ENCODE measurements around the gene MMS19.

Gene MMS19

DNA sequence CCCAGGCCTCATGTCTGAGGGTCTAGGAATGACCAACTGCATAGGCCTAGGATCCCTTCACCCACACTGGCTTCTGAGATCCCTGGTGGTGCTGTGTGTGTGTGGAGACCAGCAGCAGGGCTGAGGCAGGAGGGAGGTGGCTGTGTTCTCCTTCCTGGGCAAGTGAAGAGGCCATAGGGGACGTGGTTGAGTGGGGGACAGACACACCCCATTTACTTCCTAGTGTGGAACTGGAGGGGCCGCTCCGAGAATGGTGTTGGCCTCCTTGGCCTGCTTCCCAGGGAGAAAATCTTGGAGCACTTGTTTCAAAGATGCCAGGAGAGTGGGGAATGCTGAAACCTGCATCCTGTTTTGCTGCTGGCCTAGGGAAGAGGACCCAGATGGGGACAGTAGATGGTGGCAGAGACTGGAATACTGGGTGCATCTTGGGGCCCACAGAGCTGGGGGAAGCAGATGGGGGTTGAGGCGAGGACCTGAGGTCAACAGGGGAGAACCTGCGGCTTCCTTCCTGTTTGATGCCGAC is 19.6 kb upstream of the MMS19 start:
- in situ Hi-C loops (cut with MboI; ENCODE audit: low sequenced_read_pairs), result no loop called here
- Histone ChIP-seq H3K27me3 (ENCODE audit: low read depth) (no peaks in the 10 kb centered on the region), H3K4me1 (peaks cover 14% of the 10 kb centered on the region), H3K4me3 (no peak overlapping the region), H3K36me3 (replicated peaks) (no peaks in the 10 kb centered on the region), H3K9me3 (no peaks in the 10 kb centered on the region)
- no peak for DNase-seq (ENCODE audit: low spot score in 2 of 2)

DNA sequence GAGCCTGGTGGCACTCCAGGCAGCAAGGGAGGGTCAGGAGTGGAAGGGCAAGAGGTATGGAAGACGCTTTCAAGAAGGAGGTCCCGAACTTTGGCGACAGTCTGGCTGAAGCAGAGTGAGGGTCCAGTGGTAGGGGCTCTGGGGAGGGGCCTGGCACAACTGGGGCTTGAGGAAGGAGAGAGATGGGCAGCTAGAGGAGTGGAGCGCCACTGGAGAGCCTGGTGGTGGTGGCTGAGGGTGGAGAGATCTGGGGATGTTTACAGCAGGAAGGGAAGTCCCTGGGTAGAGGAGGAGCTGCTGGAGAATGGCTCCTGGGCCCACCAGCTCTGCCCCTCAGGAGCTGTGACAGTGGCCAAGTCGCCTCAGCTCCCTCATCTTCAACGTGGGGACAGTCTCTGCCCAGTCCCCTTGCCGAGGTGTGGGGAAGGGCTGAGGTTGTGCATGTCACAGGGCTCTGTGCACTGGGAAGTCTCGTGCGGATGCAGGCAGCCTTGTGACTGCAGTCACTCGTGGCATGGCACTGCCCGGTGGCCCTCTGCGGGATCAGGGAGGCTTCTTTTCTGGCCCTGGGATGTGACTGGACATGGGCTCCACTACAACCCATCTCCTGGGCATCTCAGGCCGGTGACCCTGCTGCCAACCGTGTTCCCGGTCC is 19.0 kb upstream of the MMS19 start:
- no peaks in the 10 kb centered on the region for H3K36me3 ChIP-seq (replicated peaks)
- in situ Hi-C loops (cut with MboI; ENCODE audit: low sequenced_read_pairs), result no loop called here
- H3K9me3 ChIP-seq, result no peaks in the 10 kb centered on the region
- H3K27me3 ChIP-seq (ENCODE audit: low read depth), result no peaks in the 10 kb centered on the region
- H3K4me1 ChIP-seq, result peaks cover 14% of the 10 kb centered on the region
- no peak overlapping the region for H3K4me3 ChIP-seq
- no peak for DNase-seq (ENCODE audit: low spot score in 2 of 2)

DNA sequence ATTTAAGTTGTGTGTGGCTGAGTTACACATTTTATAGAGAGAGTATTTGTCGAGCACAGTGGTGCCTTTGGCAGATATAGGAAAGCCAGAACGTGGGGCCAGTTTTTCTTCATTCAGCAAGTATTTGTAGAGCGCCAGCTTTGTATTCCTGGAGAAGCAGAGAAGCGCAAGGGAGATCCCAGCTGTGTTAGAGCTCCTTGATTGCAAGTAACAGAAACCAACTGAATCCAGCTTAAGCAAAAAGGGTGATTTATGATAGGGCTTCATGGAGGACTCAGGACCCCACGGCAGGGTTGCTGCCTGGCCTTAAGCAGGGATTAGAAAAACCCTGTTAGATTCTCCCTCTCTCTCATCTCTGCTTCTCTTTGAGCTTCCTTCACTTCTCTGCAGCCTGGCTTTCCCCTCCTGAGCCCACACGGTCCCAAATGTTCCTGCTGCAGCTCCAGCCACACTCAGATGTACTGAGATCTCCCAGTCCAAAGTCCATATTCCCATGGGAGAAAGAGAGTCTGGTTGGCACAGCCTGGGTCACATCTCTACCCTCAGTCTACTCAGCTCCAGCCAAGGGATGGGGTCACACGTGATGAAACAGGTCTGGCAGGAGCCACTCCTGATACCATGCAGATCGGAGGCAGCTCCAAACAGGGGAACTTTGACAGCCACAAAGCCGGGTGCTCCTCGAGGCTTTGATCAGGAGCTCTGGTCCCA is 17.2 kb upstream of the MMS19 start:
- Histone ChIP-seq H3K4me3 (no peak overlapping the region), H3K36me3 (replicated peaks) (no peaks in the 10 kb centered on the region), H3K4me1 (peaks cover 14% of the 10 kb centered on the region), H3K9me3 (no peaks in the 10 kb centered on the region), H3K27me3 (ENCODE audit: low read depth) (no peaks in the 10 kb centered on the region)
- in situ Hi-C loops (cut with MboI; ENCODE audit: low sequenced_read_pairs), result no loop called here
- no peak for DNase-seq (ENCODE audit: low spot score in 2 of 2)

DNA sequence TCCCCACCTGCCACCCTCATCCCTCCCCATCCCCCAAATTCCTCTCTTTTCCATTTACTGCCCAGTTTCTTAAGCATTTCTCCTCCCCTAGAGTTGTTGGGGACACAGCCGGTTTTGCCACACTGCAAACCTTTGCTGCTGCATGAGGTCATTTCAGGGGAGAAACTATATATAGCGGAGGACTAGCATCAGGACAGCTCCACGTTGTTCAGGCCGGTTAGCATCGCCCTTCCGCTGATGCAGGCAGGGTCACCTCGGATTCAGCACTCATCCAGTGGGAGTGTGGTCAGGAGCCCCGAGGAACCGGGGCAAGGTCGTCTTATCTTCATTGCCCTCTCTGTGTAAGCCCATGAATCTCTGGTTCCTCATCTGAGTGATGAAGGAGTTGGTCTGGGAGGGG is 16.1 kb upstream of the MMS19 start:
- in situ Hi-C loops (cut with MboI; ENCODE audit: low sequenced_read_pairs), result no loop called here
- peaks cover 8% of the 10 kb centered on the region for H3K4me1 ChIP-seq
- no peaks in the 10 kb centered on the region for H3K27me3 ChIP-seq (ENCODE audit: low read depth)
- no peak overlapping the region for H3K4me3 ChIP-seq
- no peaks in the 10 kb centered on the region for H3K36me3 ChIP-seq (replicated peaks)
- no peaks in the 10 kb centered on the region for H3K9me3 ChIP-seq
- DNase-seq (ENCODE audit: low spot score in 2 of 2), result no peak

DNA sequence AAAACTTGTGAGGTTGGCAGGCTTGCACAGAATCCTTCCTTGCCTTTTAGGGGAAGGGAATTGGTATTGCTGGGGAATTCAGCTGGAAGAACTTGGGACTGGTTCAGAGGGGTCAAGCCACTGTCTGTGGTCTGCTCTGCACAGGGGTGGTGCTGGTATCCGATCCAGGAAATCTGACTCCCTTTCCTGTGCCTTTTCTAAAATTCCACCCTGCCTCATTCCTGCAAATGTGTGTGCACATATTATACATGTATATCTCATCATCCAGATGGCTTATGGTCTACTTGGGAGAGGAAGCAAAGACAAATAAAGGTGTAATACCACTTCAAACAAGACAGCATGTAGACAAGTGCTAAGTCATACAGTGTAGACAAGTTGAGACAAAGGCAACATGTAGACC is 14.8 kb upstream of the MMS19 start:
- no peak overlapping the region for H3K4me3 ChIP-seq
- no peak for DNase-seq (ENCODE audit: low spot score in 2 of 2)
- in situ Hi-C loops (cut with MboI; ENCODE audit: low sequenced_read_pairs), result no loop called here
- no peaks in the 10 kb centered on the region for H3K4me1 ChIP-seq
- H3K36me3 ChIP-seq (replicated peaks), result no peaks in the 10 kb centered on the region
- H3K9me3 ChIP-seq, result no peaks in the 10 kb centered on the region
- no peaks in the 10 kb centered on the region for H3K27me3 ChIP-seq (ENCODE audit: low read depth)

DNA sequence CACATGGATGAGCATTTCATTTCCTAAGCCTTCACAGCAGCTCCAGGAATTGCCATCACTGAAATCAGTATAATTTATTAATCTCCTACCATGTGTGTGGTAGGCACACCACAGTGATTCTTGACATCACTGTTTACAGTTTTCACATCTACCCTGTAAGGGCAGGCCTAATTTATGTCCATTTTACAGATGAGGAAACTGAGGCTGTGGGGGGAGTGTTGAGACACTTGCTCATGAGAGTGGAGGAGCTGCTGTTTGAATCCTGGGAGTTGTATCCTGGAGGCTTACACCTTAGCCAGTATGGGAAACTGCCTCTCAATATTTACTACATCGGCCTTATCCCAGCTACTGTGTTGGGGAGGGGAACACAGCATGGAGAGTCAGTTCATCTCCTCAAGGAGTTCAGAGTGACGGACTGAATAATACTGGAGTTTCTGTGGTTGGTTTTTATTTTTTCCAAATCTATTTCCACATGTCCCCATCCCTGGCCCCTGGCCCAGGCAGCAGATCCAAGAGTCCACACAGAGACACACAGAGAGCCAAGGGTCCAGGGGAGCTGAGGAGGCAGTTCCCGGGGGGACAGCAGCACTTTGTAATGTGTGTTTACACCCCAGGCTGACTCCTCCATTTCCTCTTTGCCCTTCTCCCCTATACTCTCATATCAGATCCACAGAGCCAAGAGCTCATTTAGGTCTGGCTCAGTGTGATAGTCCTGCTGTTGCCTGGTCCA is 13.7 kb upstream of the MMS19 start:
- DNase-seq (ENCODE audit: low spot score in 2 of 2), result no peak
- no peaks in the 10 kb centered on the region for H3K9me3 ChIP-seq
- H3K4me1 ChIP-seq, result no peaks in the 10 kb centered on the region
- in situ Hi-C loops (cut with MboI; ENCODE audit: low sequenced_read_pairs), result no loop called here
- H3K36me3 ChIP-seq (replicated peaks), result no peaks in the 10 kb centered on the region
- no peaks in the 10 kb centered on the region for H3K27me3 ChIP-seq (ENCODE audit: low read depth)
- H3K4me3 ChIP-seq, result no peak overlapping the region

DNA sequence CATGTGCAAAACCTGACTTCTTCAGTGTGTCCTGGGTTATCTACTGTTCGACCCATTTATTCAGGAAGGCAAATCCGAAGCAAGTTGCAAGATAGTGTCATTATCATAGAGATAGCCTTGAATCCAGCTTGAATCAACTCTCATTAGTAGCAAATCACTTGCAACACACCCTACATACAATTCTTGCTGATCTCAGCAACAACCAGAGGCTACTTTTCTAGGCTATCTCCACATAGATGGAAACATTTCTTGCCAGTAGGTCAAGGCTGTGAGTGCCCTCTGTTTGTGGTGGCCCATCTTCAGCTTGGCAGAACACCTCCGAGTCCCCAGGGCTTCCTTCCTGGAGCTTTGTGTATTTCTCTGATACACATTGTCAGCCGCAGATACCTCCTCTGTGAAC is 12.5 kb upstream of the MMS19 start:
- no peak for DNase-seq (ENCODE audit: low spot score in 2 of 2)
- in situ Hi-C loops (cut with MboI; ENCODE audit: low sequenced_read_pairs), result no loop called here

DNA sequence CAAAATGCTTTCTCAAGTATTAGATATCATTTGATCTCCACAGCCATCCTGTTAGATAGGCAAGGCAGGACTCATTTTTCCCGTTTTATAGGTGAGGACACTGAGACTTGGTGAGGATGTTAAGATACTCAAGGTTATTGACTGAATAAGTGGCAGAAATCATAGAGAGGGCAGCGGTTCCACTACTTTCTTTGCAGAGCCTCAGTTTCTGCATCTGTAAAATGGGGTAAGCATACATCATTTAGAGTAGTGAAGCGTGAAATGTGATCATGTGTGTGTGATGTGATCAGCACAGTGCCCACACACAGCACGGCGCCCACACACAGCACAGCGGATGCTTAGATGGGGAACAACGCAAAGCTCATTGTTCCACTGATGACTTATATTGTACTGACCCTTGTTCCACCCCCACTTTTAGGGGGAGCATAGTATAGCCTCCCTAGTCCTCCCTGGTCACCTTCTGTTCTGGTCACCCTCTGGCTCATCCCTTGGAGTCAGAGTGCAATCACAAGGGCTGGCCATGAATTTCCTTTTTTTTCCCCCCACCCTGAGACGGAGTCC is 11.0 kb upstream of the MMS19 start:
- H3K36me3 ChIP-seq (replicated peaks), result no peaks in the 10 kb centered on the region
- no peak for DNase-seq (ENCODE audit: low spot score in 2 of 2)
- no peaks in the 10 kb centered on the region for H3K9me3 ChIP-seq
- no peak overlapping the region for H3K4me3 ChIP-seq
- in situ Hi-C loops (cut with MboI; ENCODE audit: low sequenced_read_pairs), result no loop called here
- no peaks in the 10 kb centered on the region for H3K4me1 ChIP-seq
- no peaks in the 10 kb centered on the region for H3K27me3 ChIP-seq (ENCODE audit: low read depth)

More for the DNA sequence above, 12.5 kb upstream of the MMS19 start:
- no peaks in the 10 kb centered on the region for H3K9me3 ChIP-seq
- no peaks in the 10 kb centered on the region for H3K4me1 ChIP-seq
- no peaks in the 10 kb centered on the region for H3K27me3 ChIP-seq (ENCODE audit: low read depth)
- no peaks in the 10 kb centered on the region for H3K36me3 ChIP-seq (replicated peaks)
- no peak overlapping the region for H3K4me3 ChIP-seq

DNA sequence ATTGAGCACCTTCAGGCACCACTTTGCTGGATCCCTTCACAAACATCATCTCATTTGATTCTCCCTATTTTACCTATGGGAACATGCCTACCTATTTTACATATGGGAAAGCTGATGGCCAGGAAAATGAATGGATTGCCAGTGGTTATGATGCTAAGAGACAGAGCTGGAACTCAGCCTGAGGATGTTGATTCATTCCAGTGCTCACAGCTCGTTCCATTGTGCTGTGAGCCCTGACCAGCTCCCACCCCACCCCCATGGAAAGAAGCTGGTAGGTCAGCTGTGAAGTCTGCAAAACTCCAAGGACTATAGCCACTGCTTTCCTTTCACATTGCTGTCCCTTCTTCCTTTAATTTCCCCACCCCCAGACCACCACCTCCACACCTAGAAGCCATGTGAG is 10.1 kb upstream of the MMS19 start:
- no peaks in the 10 kb centered on the region for H3K36me3 ChIP-seq (replicated peaks)
- H3K27me3 ChIP-seq (ENCODE audit: low read depth), result no peaks in the 10 kb centered on the region
- no peak overlapping the region for H3K4me3 ChIP-seq
- in situ Hi-C loops (cut with MboI; ENCODE audit: low sequenced_read_pairs), result no loop called here
- H3K9me3 ChIP-seq, result no peaks in the 10 kb centered on the region
- H3K4me1 ChIP-seq, result no peaks in the 10 kb centered on the region
- no peak for DNase-seq (ENCODE audit: low spot score in 2 of 2)

DNA sequence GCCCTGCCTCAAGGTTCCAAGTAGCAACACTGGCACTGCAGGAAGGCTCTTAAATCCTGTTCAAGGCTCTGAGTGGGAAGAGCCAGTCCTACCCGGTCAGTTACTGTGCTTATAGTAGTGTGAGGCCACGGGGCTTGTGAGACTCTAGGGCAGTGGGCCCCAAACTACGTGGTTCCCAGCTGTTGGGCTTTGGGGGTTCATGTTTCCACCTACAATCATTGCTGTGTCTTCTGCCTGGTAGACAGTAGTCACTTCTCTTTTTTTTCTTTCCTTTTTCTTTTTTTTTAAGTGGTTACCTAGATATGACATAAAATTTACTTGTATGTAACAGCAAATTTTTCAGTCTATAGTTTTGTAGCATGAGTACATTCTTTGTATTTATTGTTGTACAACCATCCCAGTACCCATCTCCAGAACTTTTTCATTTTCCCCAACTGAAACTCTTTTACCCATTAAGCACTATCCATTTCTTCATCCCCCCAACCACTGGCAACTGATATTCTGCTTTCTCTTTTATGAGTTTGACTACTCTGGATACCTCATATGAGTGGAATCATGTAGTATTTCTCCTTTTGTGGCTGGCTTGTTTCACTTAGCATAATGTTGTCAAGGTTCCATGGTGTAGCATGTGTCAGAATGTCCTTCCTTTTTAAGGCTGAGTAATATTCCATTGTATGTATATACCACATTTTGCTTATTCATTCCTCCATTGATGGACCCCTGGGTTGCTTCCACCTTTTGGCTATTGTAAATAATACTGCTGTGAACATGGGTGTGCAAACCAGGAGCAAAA is 8.2 kb upstream of the MMS19 start:
- H3K27me3 ChIP-seq (ENCODE audit: low read depth), result no peaks in the 10 kb centered on the region
- in situ Hi-C loops (cut with MboI; ENCODE audit: low sequenced_read_pairs), result no loop called here
- no peak overlapping the region for H3K4me3 ChIP-seq
- H3K4me1 ChIP-seq, result no peaks in the 10 kb centered on the region
- no peaks in the 10 kb centered on the region for H3K36me3 ChIP-seq (replicated peaks)
- no peak for DNase-seq (ENCODE audit: low spot score in 2 of 2)
- H3K9me3 ChIP-seq, result no peaks in the 10 kb centered on the region

DNA sequence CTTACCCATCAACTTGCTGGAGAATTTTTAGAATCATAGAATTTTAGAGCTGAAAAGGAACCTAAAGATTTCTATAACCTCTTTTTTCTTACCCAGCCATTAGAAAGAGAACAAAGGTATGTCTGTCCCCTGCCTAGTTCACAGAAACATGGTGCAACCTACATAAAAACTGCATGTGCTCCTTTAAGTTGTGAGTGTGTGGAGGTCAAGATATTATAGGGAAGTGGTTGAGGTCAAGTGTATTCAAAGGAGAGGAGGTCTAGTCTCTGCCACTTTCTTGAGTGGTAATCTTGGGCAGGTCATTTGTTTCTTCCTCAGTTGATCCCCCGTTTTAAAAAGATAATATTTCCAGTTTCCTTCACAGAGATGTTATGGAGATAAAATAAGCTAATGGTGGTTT is 6.9 kb upstream of the MMS19 start:
- DNase-seq (ENCODE audit: low spot score in 2 of 2), result no peak
- in situ Hi-C loops (cut with MboI; ENCODE audit: low sequenced_read_pairs), result no loop called here

DNA sequence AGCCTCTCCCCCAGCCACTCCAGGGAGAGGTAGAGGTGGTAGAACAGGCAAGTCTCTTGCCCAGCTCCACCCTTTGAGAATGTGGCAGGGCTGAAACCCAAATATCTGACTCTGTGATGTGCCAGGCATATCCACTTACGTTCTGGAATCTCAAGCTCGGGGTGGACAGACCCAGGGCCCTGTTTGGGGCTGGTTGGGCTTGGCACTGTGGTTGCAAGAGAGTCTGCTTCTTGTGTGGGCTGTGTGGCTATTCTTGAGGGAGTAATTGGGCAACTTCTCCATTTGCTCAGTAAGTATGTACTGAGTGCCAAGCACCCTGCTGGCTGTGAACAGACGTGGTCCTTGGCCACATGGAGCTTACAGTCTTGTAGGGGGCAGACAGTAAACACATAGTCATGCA is 5.2 kb upstream of the MMS19 start:
- Histone ChIP-seq H3K4me1 (no peaks in the 10 kb centered on the region), H3K9me3 (no peaks in the 10 kb centered on the region), H3K36me3 (replicated peaks) (no peaks in the 10 kb centered on the region), H3K4me3 (no peak overlapping the region), H3K27me3 (ENCODE audit: low read depth) (no peaks in the 10 kb centered on the region)
- in situ Hi-C loops (cut with MboI; ENCODE audit: low sequenced_read_pairs), result no loop called here
- DNase-seq (ENCODE audit: low spot score in 2 of 2), result no peak

More for the DNA sequence above, 6.9 kb upstream of the MMS19 start:
- no peaks in the 10 kb centered on the region for H3K9me3 ChIP-seq
- H3K4me1 ChIP-seq, result no peaks in the 10 kb centered on the region
- H3K36me3 ChIP-seq (replicated peaks), result no peaks in the 10 kb centered on the region
- H3K27me3 ChIP-seq (ENCODE audit: low read depth), result no peaks in the 10 kb centered on the region
- H3K4me3 ChIP-seq, result no peak overlapping the region

DNA sequence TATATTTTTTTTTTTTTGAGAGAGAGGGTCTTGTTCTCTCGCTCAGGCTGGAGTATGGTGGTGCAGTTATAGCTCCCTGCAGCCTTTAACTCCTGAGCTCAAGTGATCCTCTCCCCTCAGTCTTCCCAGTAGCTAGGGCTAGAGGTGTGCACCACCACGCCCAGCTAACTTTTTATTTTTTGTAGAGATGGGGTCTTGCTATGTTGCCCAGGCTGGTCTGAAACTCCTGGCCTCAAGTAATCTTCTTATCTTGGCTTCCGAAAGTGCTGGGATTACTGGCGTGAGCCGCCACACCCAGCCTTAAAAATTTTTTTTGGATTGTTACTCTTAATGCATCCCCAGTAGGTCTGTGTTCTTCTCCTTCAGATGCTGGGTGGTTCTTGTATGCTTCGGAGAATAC is 4.7 kb upstream of the MMS19 start:
- H3K4me1 ChIP-seq, result no peaks in the 10 kb centered on the region
- no peaks in the 10 kb centered on the region for H3K36me3 ChIP-seq (replicated peaks)
- DNase-seq (ENCODE audit: low spot score in 2 of 2), result no peak
- no peaks in the 10 kb centered on the region for H3K27me3 ChIP-seq (ENCODE audit: low read depth)
- no peak overlapping the region for H3K4me3 ChIP-seq
- in situ Hi-C loops (cut with MboI; ENCODE audit: low sequenced_read_pairs), result no loop called here
- H3K9me3 ChIP-seq, result no peaks in the 10 kb centered on the region

Measured in HAP-1 (cell line).